HL-60 (cell line): Measurements from ENCODE around the gene SV2C.

ENCODE experiments used
- DNase-seq, 2 experiments: peaks; one replicate each; pipeline ENCODE4 v3.0.0-alpha.2; 2010 to 2020; ENCODE audit warnings: low read depth in 1 of 2, low spot score in 1 of 2
- H3K27ac ChIP-seq: fragments of 250-450 bp; sonication (Bioruptor Pico); replicated peaks from 2 replicates; pipeline ENCODE4 v1.5.1; 2020; ENCODE audit warnings: mild to moderate bottlenecking, moderate library complexity
- H3K27me3 ChIP-seq: fragments of 250-450 bp; sonication (Bioruptor Pico); 2 replicates; pipeline ENCODE4 v1.5.1; 2021; ENCODE audit warnings: mild to moderate bottlenecking, moderate library complexity; ENCODE audit not compliant: insufficient read depth, poor library complexity, severe bottlenecking
- H3K4me3 ChIP-seq: replicated peaks from 2 replicates; pipeline ENCODE4 v1.5.1; 2011; ENCODE audit warnings: mild to moderate bottlenecking, control low read depth, low read length; ENCODE audit not compliant: insufficient read depth
- CTCF ChIP-seq: IDR thresholded peaks from one replicate; pipeline ENCODE4 v1.5.1; 2011; ENCODE audit warnings: low read length, control low read depth, inconsistent platforms; ENCODE audit not compliant: insufficient read depth
- GABPA ChIP-seq: IDR thresholded peaks from 2 replicates; pipeline ENCODE4 v1.6.1; 2012; ENCODE audit warnings: low read depth
- POLR2AphosphoS5 ChIP-seq: IDR thresholded peaks from 2 replicates; pipeline ENCODE4 v1.6.1; 2012; ENCODE audit warnings: low read depth
- SPI1 ChIP-seq: IDR thresholded peaks from 2 replicates; pipeline ENCODE4 v1.6.1; 2012; ENCODE audit warnings: low read depth, mild to moderate bottlenecking, borderline replicate concordance
- TF ChIP-seq, protein P1 (sequence below): IDR thresholded peaks from 2 replicates; pipeline ENCODE4 v1.6.1; 2012; ENCODE audit warnings: low read depth; ENCODE audit not compliant: insufficient replicate concordance

Gene SV2C

DNA sequence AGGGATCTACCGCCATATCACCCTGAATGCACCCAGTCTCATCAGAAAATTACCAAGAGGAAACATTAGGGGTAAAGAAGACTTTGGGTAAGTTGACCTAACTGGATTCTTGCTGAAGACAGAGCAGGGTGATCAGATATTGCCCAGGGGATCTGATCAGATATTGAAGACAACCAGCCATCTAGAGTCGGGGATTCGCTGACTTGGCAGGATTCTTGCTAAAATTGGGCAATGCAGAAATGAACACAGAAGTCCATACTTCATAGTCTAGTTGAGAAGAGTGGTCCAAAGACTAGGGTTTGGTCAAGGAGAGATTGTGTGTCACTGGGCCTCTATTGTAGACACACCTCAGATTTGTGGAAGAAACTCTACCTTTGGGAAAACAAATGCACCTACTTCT lies 107.2 kb downstream of the SV2C start:
- Histone ChIP-seq H3K27ac (no peak overlapping the region), H3K4me3 (no peak overlapping the region), H3K27me3 (no peaks in the 10 kb centered on the region)
- DNase-seq, result no peak
- no peak for TF ChIP-seq CTCF
- TF ChIP-seq POLR2AphosphoS5, result no peak
- TF ChIP-seq GABPA, result no peak
- TF ChIP-seq, protein P1, sequence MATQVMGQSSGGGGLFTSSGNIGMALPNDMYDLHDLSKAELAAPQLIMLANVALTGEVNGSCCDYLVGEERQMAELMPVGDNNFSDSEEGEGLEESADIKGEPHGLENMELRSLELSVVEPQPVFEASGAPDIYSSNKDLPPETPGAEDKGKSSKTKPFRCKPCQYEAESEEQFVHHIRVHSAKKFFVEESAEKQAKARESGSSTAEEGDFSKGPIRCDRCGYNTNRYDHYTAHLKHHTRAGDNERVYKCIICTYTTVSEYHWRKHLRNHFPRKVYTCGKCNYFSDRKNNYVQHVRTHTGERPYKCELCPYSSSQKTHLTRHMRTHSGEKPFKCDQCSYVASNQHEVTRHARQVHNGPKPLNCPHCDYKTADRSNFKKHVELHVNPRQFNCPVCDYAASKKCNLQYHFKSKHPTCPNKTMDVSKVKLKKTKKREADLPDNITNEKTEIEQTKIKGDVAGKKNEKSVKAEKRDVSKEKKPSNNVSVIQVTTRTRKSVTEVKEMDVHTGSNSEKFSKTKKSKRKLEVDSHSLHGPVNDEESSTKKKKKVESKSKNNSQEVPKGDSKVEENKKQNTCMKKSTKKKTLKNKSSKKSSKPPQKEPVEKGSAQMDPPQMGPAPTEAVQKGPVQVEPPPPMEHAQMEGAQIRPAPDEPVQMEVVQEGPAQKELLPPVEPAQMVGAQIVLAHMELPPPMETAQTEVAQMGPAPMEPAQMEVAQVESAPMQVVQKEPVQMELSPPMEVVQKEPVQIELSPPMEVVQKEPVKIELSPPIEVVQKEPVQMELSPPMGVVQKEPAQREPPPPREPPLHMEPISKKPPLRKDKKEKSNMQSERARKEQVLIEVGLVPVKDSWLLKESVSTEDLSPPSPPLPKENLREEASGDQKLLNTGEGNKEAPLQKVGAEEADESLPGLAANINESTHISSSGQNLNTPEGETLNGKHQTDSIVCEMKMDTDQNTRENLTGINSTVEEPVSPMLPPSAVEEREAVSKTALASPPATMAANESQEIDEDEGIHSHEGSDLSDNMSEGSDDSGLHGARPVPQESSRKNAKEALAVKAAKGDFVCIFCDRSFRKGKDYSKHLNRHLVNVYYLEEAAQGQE, result no peak
- no peak for TF ChIP-seq SPI1

DNA sequence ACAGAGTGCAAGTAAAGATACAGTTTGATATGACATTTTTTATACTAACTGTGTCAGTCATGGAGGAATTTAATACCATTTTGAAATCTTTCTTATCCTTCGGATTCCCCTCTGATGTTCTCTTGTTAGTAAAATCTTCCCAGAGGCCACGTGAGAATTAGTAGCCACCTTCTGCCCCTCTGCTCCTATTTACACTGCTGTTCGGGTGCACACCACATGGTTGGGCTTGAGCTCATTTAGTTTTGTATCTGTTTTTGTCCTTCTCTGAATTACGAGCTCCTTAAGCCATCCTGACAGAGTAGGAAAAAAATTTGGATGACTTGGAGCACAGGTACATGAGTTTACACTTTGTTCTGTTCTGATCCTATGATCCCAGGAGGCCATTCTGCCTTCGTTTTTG lies 109.7 kb downstream of the SV2C start:
- DNase-seq, result no peak

GRCh38 chr5:76193635-76194034 lies 110.5 kb downstream of the SV2C start:
- Histone ChIP-seq H3K27ac (no peak overlapping the region), H3K4me3 (no peak overlapping the region), H3K27me3 (no peaks in the 10 kb centered on the region)
- TF ChIP-seq CTCF (no peak), GABPA (no peak), POLR2AphosphoS5 (no peak), SPI1 (no peak)
- TF ChIP-seq, protein P1, result no peak
- no peak for DNase-seq

More for the DNA sequence above, 109.7 kb downstream of the SV2C start:
- no peak overlapping the region for H3K27ac ChIP-seq
- no peaks in the 10 kb centered on the region for H3K27me3 ChIP-seq
- TF ChIP-seq POLR2AphosphoS5 (no peak), SPI1 (no peak), GABPA (no peak), CTCF (no peak)
- TF ChIP-seq, protein P1, result no peak
- H3K4me3 ChIP-seq, result no peak overlapping the region
